Stimulated activated CD8-positive, alpha-beta memory T cell treated with anti-CD3 and anti-CD28 coated beads, Interleukin-15, amount 100 ng/mL, for 1 hour (primary cell): ENCODE data around the gene SLX4IP.
"Not testable (repeated sequence)": the region's sequence is repeated elsewhere in the genome, so short reads cannot be mapped to it uniquely, and the experiment has no call there.

Experiments
- DNase-seq: peaks from one replicate; pipeline ENCODE4 v3.0.0-alpha.2; 2020; ENCODE audit warnings: low read depth

Gene SLX4IP

DNA sequence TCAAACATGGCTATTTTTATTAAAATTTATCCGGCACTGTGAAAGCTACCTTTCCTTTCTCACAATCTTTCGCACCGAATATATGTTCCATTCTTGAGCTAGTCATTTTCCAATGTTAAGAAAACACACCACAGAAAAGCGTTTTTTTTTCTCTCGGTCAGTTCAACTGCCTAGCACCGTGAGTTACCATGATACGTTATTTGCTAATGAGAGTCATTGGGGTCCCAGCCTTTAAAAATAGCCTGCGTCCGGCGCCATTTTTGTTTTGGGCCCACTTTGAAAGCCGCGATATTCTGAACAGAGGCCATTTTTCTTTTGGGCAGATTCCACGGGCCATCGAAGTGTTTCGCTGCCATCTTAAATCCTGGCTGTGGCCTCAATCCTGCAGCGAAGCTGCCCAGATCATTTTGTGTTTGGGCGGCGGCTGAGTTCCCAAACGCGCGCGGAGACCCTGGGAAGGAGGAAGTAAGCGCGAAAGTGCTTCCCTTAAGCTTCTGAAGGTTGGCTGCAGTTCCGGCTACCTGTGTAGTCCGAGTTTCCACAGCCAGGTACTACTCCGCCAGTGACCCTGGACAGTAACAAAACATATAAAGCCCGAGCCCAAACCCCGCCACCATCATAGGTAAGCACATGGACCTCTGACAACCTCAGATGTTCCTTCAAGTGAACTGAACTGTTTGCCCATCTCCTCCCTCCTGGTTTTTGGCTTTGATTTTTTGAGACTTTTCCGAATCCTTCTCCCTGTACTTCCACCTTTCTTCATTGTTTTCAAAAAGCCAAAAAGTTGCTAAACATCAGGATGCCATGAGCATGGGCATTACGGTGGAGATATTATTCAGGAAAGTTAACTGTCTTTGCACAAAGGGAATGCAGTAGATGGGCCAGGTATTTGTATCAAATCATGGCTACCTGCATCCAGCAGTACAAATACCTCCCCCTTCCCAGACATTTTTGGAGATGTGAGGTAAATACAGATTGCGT is at the start of gene SLX4IP:
Gene SLX4IP (plus strand): TSS at position 474 of the 981 bp plus-strand sequence. CDS start 22,900 bp downstream, outside the sequence.
- peak; percentile 67 for DNase-seq

DNA sequence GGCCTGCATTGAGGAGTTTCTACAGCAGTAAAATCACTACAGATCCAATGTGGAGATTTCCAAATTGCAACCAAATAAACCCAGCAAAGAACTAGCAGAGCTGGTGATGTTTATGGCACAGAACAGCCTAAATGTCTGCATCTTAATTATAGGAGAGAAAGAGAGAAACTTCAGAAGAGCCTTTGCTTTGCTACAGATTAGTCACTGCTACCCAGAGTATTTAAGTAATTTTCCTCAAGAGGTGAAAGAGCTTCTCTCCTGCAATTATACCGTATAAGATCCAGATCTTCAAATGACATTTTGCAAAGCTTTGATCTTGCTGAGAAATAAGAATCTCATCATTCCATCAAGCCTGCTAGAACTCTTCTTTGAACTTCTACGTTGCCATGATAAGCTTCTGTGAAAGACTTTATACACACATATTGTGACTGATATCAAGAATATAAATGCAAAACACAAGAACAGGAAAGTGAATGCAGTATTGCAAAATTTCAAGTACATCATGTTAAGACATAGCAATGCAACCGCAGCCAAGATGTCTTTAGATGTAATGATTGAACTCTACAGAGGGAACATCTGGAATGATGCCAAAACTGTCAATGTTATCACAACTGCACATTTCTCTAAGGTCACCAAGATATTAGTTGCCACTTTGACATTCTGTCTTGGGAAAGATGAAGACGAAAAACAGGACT is 49.1 kb upstream of the SLX4IP start:
- DNase-seq, result no peak

DNA sequence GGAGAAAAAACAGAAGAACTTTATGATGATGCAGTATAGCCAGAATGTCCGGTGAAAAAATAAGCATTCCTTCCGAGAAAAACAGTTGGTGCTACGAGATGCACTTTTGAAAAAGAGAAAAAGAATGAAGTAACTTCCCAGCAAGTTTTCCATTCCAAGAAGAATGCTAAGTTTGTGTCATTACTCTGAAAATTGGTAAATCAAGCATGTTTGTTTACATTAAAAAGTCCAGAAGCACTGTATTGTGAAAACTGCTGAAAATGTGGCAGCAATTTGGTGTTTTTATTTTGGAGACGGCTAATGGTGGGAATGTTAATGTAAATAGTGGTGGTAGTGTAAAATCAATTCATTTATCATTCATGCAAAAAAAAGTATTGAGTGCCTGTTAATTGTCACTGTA is 47.4 kb upstream of the SLX4IP start:
- no peak for DNase-seq

DNA sequence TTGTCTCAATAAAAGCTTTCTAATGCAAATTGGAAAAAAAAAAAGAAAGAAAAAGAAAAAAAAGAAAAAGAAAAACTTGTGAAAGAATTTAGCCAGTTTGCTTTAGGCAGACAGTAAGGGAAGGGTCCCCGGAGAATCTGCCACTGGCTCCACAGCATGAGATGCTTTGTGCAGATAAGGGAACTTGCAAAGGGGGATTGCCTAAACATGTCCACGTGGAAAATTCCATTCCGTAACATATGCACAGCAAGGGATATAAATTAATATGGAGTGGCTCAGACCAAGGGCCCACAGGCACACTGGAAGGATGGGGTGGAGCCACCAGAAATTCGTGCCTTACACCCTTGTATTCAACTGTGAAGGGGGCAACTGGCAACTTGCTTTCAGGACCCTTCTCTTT is 46.5 kb upstream of the SLX4IP start:
- DNase-seq, result no peak

DNA sequence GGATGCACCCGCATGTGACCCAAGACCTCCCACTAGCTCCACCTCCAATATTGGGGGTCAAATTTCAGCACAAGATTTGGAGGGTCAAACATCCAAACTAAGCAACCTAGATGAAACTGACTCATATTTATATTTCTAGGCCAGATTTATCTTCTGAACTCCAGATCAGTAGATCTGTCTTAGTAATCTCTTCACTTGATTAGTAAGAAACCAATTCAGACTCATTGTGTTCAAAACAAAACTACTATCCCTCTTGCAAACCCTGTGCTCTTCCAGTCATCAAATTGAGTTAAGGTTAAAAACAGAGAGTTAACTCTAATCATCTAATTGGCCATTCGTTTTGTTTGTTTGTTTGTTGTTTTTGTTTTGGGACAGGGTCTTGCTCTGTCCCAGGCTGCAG is 44.4 kb upstream of the SLX4IP start:
- DNase-seq, result no peak

DNA sequence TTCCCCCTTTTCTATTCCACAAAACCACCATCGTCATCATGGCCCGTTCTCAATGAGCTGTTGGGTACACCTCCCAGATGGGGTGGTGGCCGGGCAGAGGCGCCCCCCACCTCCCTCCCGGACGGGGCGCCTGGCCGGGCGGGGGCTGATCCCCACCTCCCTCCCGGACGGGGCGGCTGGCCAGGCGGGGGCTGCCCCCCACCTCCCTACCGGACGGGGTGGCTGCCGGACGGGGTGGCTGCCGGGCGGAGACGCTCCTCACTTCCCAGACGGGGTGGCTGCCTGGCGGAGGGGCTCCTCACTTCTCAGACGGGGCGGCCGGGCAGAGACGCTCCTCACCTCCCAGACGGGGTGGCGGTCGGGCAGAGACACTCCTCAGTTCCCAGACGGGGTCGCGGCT is 40.4 kb upstream of the SLX4IP start:
- DNase-seq, result not testable (repeated sequence)

DNA sequence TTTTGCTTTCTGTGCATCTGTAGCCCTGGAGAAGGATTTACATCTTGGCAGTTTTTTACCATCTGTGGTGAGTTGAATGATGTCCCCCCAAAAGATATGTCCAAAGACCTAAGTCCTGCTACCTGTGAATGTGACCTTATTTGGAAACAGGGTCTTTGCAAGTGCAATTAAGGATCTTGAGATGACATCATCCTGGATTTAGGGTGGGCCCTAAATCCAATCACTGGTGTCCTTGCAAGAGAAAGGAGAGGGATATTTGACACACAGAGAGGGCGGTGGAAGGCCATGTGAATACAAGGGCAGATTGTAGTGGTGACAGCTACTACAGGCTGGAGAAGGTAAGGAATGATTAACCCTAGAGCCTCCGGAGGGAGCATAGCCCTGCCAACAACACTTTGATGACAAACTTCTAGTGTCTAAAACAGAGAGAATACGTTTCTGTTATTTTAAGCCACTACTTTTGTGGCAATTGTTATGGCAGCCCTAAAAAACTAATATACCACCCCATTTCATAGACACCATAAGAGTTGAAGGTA is 36.2 kb upstream of the SLX4IP start:
- no peak for DNase-seq

DNA sequence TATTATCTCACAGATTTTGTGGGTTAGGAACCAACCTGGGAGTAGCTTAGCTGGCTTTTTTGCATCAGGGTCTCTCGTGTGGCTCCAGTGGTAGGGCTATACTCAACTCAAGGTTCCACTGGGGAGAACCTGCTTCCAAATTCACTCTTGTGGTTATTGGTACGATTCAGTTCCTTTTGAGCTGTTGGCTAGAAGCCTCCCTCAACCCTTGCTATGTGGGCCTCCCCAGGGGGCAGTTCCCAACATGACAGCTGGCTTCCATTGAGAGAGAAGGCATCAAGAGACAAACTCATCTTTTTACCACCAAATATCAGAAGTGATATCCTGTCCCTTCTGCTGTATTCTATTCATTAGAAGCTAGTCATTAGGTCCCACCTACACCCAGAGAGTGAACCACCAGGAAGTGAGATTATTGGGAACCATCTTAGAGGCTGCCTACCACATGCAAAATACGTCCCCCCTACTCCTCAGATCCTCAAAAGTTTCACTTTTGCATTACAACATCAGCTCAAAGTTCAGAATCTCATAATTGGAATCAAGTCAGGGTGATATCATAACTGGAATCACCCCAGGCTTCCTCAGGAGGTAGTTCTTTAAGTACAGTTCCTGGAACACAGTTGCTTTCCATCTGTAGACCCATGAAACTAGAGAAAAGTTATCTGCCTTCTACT is 32.0 kb upstream of the SLX4IP start:
- DNase-seq, result no peak

DNA sequence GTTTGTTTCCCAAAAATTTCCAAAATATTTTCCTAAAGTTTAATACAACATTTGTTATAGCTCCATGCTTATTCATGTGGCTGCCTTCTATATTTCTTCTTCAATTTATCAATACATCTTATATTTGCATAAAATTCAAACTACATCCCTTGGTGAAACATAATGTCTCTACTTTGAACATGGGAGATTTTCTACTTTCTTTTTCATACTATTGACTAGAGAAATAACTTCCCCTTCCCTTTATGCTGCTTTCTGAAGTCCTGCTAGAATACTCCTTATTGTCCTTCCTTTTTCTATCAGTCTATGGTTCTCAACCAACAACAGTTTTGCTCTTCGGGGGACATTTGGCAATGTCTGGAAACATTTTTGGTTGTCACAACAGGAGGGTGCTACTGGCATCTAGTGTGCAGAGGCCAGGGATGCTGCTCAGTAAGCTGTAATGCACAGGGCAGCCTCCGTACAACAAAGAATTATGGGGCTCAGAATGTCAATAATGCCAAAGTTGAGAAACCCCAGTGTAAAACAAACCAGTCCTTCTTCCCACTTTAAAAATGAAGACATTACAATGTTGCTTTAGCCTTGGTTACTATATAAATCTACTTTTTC is 31.0 kb upstream of the SLX4IP start:
- DNase-seq, result no peak

DNA sequence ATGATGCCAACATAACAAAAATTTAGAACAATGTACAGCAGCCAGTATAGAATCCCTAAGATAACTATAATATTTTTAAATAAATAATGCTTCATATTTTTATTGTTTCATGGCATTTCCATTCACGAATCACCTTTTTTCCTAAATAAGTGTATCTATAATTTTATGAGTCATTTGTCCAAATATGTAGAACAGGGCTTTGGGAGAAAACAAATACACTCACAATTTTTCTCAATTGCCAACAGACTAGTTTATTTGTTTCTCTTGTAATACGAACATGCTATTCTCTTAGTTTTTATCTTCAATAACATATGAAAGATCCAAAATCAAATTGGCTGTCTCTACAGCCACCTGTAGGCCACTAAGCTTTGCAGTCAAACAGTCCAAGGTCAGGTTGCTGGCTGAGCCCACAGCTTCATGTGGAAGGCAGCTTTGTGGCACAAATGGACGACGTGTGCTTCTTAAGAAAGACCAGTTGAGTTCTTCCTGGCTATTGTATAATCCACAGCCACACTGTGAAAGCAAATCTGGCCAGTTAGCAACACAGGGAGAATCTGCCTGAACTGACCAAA is 30.1 kb upstream of the SLX4IP start:
- no peak for DNase-seq

DNA sequence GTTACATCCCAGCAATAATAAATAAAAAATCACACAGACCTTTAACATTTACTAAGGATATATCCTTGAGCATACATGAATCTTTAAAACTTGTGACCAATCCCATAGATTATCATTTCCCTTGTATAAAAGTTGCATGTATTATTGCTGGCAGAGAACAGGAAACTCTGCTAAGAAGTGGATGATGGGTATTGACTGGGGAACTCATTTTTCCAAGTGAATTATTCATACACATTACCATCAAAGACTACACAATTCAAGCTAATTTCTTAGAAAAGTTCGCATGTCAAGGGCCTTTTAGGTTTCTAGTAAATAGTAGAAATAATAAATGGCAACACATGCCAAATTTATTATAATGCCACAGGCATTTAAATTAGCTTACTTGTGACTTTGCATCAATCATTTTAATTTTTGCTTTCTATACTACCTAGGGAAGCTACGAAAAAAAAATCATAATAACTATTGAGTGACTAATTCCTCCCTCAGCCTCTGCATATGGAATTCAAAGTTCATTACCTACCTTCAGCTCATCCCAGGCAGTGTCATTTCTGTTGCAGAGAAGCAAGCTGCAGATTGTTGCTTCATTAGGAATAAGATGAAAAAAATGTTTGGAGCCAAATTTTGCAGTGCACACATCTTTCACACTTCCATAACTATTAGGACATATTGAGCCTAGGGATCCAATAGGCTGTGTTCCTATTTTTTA is 26.8 kb upstream of the SLX4IP start:
- DNase-seq, result no peak

DNA sequence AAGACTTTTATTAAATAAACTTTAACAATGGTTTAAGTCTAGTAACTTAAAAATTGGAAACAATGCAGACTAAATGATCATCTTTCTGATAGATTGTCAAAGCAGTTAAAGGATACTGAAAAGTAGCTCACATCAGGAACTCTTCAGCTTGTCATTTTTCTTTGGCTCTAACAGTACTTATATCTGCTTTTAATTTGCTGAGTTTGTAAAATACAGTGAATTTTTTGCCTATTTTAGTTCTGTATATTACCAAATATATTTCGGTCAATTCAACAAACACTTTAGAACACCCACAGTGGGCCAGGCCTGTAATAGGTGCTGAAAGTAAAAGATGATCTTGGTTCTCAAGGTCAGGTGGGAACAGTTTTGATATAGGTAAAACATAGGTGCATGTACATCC is 23.4 kb upstream of the SLX4IP start:
- DNase-seq, result no peak

DNA sequence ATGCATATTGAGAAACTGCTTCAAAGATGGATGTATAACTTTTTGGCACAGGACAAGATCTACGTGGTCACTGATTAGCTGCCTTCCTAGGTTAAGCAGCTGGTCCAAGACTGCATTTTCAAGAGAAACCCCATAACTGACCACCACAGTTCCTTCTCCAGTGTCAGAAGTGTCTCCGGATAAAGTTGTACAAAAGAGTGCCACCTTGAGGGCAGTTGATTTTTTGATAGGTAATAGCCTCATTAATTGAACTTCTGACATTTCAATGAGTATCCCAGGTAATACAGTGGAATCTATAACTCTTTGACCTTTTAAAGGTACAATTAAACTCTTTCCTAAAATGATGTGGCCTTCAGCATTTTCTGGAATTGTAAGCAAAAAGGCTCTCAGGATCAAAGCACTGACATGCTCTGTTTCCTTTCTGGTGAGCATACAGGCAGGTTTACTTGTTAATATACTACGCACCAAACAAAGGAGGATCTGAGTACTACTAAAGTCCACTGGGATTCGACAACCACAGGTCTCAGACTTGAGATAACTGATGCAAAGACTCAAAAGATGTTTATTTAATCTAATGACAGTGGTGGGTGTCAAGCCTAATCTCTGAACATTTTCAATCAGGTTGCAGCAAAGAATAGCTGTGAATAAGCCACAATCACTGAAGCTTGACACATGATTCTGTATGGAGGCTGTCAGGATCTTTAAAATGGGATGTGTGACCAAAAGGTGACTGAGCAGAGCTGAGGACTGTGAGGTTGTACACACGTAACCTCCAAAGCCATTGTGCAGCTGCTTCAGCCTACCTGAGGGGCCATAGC is 22.3 kb upstream of the SLX4IP start:
- no peak for DNase-seq

DNA sequence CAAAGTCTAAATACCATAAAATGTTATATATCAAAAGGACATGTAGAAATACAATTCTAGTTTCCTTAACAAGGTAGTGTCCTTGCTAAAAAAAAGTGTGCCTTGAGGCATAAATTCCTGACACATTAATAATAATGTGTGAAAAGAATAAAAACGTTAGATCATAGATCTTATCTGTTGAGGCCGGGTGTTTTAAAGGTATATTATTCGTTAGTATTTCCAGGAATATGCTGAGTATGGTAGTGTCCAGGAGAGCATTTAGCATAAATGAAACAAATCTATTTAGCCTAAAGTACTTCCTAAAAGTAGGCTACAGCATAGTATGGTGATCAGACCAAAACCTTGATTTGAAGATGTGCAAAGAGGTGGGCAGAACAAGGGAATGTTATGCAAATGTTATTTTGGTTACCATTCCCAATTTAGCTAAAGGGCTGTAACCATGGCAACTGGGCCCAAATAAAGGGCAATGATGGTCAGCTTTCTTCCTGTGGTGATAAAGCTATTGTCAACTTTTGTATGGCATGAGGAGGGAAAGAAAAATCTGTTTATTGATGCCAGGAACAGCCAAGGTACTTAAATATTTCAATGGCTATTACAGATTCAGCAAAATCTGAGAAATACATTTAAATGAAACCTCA is 20.0 kb upstream of the SLX4IP start:
- no peak for DNase-seq

DNA sequence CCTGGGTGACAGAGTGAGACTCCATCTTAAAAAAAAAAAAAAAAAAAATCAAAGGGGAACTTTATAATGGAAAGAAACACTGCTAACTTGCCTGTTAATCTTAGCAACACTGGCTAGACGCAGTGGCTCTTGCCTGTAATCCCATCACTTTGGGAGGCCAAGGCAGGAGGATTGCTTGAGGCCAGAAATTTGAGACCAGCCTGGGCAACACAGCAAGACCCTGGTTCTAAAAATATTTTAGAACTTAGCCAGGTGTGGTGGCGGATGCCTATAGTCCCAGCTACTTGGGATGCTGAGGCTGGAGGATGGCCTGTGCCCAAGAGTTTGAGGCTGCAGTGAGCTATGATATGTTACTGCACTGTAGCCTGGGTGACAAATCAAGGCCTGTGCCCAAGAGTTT is 17.9 kb upstream of the SLX4IP start:
- not testable (repeated sequence) for DNase-seq

DNA sequence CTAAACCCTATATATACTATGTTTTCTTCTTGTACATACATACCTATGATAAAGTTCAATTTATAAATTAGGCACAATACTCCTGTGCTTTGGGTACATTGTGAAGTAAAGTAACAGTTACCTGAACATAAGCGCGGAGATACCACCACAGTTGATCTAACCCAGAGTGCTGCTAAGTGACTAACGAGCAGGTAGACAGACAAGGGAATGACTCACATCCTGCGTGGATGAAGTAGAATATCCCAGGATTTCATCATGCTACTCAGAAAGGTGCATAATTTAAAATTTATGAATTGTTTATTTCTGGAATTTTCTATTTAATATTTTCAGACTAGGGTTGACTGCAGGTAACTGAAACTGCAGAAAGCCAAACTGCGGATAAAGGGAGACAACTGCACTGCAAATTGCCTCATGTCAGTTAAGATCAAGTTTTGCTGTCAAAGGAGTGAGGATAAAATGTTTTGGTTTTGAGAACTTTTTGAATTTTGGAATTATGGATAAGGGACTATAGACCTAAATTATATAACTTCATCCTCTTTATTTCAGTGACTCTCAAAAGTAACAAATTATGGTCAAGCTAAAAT is 15.5 kb upstream of the SLX4IP start:
- DNase-seq, result no peak

DNA sequence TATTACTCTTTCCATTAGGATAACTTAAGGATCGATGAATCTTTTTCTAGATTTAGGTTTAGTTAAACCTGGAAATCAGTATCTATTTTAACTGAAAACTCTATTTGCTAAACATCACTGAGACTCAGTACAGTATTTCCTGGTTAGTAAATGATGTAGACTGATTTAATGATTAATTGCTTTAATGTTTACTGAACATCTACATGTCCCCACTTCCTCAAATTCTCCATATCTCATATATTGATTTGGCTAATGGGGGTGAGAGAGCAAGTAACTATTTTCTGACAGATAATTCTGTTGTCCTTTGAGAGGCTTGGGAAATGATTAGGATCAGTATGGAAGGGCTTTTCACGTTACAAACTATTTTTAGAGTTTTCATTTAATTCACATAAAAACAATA is 11.4 kb upstream of the SLX4IP start:
- no peak for DNase-seq

DNA sequence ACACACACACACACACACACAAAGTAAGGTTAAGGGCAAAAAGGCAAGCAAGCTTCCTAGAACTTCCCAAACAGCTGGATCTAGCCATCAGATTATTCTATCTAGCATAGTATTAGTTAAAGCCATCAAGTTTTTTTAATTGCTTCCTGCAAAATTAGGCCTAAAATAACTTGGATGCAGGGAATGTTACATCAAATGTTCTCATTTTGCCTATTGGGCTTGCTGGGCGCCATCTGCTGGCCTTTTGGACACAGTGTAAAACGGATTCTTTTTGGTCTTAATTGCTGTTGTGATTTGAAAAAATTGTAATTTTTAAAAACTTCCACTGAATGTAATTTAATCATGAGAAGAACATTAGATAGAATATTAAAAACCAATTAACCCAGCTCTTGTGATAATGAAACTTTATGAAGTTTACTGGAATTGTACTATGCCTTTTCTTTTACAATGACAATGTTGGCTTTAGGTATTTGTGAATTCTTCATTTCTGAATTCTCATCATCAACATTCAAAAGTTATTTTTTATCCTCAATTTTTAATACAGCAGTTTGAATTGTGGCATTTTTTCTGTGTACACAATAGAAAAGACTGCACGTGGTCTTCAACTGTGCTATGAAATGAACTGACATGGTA is 7.9 kb upstream of the SLX4IP start:
- DNase-seq, result peak; percentile 16

DNA sequence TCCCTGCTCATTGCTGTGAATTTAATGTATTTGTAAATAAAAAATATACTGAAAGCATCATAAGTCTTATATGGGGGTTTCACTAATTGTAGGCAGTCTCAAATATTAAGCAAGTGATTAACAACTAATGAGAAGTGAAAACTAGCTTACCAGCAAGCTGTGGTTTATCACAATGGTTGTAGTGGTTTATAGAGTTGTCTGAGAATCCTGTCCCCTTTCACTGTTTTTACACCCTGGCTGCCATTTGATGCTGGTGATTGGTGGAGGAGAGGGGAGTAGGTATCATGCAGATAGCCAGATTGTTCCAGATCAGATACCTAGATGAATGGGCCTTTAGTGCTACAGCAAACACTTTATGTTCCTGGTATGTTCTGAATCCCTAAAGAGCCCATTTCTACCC is 7.1 kb upstream of the SLX4IP start:
- no peak for DNase-seq
